Measurements from ENCODE around the gene PEG3. TPM values are rescaled to one million over a fixed set of nuclear protein-coding genes. Genes with fewer than 3 reads are reported as not detected.
"Not testable (repeated sequence)": the region's sequence is repeated elsewhere in the genome, so short reads cannot be mapped to it uniquely, and the experiment has no call there.

Gene PEG3
- total RNA-seq (2014; rRNA removed; shearing (Covaris generic); ENCODE audit: low replicate concordance) = not detected in 2 replicates

- no peaks in the 10 kb centered on the region for H3K27me3 ChIP-seq
- H3K36me3 ChIP-seq = no peaks in the 10 kb centered on the region
- H3K9me3 ChIP-seq = peaks cover 6% of the 10 kb centered on the region; the same call in 1 of the 2 replicates
- no peak within 1 kb of the TSS for H3K4me3 ChIP-seq
- no peak for DNase-seq
Observed at GRCh38 chr19:56840451-56841192, at the start of gene PEG3, which contains the start of gene ZIM2. Gene PEG3, minus strand, starts transcription at chr19:56840726. Its CDS starts 16,071 bp downstream, at chr19:56824655. Gene ZIM2, minus strand, starts transcription at chr19:56840726. Its CDS starts 16,449 bp downstream, at chr19:56824277.

DNA sequence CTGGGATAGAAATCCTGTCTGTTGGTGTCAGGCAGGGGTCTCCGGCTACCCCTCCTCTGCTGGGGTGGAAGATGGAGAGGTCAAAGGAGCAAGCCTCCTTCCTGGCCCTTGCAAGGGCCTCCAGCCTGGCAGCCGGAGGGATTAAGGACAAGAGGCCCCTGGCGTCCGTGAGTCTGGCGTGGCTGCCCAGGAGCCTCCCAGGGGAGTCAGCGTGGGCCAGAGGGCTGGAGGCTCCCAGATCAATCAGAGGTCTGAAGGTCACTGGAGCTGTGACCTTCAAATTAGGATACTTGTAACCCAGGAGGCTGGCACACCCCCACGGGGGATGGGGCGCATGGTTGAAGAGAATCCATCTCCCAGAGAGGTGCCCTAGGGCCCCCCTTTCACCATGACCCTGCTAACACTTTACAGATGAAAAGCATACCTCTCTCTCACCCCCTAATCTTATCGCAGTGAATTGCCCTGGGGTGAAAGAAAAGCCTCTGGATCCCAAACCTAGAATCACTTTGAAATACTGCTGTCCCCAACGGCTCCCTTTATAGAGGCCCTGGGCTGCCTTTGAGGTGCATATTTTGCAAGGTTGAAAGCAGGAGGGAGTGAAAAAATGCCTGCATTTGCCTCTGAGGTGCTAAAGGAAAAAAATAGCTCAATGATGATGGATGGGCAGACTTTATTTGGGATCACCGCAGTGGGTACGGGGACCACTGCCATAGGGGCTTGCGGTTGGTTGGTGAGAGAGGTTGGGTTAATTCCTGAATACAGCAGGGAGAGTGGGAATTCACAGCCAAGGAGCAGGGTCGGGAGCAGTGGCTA lies 44.9 kb upstream of the PEG3 start:
- DNase-seq = no peak
- Histone ChIP-seq H3K36me3 (no peaks in the 10 kb centered on the region), H3K4me3 (no peak overlapping the region)

GRCh38 chr19:56884441-56884840 lies 43.9 kb upstream of the PEG3 start:
- Histone ChIP-seq H3K36me3 (no peaks in the 10 kb centered on the region), H3K27me3 (no peaks in the 10 kb centered on the region), H3K9me3 (no peaks in the 10 kb centered on the region), H3K4me3 (no peak overlapping the region)
- no peak for DNase-seq

More for the DNA sequence above, 44.9 kb upstream of the PEG3 start:
- H3K27me3 ChIP-seq = no peaks in the 10 kb centered on the region
- no peaks in the 10 kb centered on the region for H3K9me3 ChIP-seq

DNA sequence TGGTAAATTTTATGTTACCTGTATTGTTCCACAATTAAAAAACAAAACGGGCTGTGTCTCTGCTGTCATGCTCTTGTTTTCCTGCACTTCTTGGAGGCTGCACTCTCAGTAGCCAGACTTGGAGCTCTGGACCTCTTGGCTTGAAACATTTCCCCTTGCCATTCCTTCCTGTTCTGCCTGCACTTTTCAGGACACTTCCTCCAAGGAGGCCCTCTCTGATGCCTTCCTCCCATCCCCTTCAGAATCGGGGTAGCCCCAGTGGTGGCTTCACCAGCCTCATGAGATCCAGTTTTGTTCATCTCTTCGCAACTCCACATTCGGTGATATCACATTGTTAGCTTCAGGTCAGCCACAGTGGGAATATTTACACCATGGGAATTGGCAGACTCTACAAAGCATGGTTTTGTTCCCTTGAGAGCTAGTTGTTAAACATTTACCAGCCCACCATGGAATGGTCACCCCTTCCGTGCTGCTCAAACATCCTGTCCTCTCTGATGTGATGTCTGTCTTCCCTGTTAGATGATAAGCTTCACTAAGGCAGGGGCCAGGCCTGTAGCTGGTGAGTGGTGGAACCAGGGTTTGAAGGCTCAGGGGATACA lies 40.2 kb upstream of the PEG3 start:
- no peak for DNase-seq
- Histone ChIP-seq H3K36me3 (no peaks in the 10 kb centered on the region), H3K4me3 (no peak overlapping the region), H3K27me3 (no peaks in the 10 kb centered on the region), H3K9me3 (no peaks in the 10 kb centered on the region)

DNA sequence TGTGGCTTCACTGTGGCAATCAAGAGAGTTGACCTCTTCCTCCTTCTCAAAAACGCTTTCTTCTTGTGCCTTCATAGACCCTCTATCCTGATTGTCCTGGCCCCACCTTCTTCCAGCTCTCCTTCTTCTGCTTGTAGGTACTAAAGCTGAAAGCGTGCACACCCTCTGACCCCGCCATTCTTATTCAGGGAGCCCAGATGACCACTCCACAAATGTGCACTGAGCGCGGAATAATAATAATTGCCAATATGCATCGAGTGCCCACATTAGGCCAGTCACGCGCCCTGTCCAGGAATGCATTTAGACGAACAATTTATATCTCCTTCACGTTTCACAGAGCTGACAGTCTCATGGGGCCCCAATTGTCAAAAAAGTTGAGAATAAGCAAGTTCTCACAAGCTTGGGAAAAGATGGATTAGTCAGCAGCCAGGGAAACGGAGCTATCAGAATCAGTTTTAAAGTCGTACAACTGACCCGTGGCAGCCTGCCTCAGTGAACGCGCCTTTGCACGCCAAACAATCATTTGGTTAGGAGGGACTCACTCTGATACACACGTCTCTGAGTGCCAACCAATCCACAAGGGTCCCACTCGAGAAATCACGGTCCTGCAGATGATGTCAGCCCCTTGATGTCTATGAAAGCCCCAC lies 36.7 kb upstream of the PEG3 start:
- no peak for DNase-seq
- H3K4me3 ChIP-seq = no peak overlapping the region
- no peaks in the 10 kb centered on the region for H3K9me3 ChIP-seq
- H3K27me3 ChIP-seq = no peaks in the 10 kb centered on the region
- no peaks in the 10 kb centered on the region for H3K36me3 ChIP-seq

DNA sequence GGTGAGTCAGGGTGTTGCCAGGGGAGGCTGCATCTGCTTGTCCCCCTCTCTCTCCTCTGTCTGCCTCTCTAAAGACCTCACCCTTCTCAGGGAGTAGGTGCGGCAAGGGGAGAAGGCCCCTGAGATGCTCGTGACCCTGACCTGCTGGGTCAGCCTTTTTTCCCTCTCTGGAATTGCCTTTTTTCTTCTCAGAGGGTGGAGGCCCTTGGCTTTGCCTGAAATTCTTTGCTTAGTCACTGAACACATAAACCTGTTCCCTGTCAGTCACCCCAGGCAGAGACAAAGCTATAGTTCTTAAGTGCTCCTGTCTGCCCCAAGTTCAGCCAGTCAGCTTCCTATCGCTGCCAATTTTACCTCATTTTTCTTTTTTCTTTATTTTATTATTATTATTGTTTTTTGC lies 35.2 kb upstream of the PEG3 start:
- Histone ChIP-seq H3K4me3 (no peak overlapping the region), H3K27me3 (no peaks in the 10 kb centered on the region), H3K9me3 (no peaks in the 10 kb centered on the region), H3K36me3 (no peaks in the 10 kb centered on the region)
- no peak for DNase-seq

DNA sequence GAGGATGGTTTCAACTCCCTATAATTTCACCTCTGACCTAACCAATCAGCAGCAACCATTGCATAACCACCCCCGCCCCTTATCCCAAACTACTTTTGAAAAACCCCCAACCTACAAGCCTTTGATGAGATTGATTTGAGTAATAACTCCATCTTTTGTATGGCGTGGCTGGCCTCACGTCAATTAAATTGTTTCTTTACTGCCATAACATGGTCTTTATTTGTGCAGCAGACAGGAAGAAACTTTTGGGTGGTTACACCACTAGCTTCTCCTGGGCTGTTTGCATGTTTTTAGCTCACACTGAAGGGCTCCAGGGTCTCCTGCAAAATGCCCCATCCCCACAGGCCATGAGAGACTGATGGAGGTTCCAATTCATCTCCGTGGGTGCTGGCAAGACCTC lies 34.0 kb upstream of the PEG3 start:
- Histone ChIP-seq H3K9me3 (no peaks in the 10 kb centered on the region), H3K4me3 (no peak overlapping the region)
- DNase-seq = no peak

GRCh38 chr19:56873493-56873892 lies 33.0 kb upstream of the PEG3 start:
- H3K4me3 ChIP-seq = no peak overlapping the region

More for the DNA sequence above, 34.0 kb upstream of the PEG3 start:
- Histone ChIP-seq H3K36me3 (no peaks in the 10 kb centered on the region), H3K27me3 (no peaks in the 10 kb centered on the region)

DNA sequence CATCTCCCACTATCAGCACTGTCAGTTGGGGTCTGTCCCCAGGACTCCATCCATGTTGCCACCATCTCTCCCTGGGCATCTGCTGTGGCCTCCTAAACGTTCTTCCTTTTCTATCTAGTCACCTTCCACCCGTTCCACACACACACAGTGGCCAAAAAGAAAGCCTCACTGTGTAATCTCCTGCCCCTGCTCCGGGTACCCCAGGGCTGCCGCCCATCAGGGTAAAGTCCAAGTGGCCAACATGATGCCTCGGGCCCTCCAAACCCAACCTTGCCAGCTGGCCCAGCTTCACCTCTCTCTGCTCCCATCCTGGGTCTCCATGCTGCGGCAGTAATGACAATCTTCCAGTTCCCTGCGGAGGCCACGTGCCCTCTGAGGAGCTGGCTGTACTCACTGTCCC lies 29.4 kb upstream of the PEG3 start:
- Histone ChIP-seq H3K4me3 (no peak overlapping the region), H3K9me3 (no peaks in the 10 kb centered on the region), H3K27me3 (no peaks in the 10 kb centered on the region), H3K36me3 (no peaks in the 10 kb centered on the region)
- DNase-seq = no peak

More at GRCh38 chr19:56873493-56873892, 33.0 kb upstream of the PEG3 start:
- Histone ChIP-seq H3K27me3 (no peaks in the 10 kb centered on the region), H3K9me3 (no peaks in the 10 kb centered on the region), H3K36me3 (no peaks in the 10 kb centered on the region)
- DNase-seq = no peak

GRCh38 chr19:56868446-56868845 lies 27.9 kb upstream of the PEG3 start:
- H3K27me3 ChIP-seq = no peaks in the 10 kb centered on the region
- H3K36me3 ChIP-seq = no peaks in the 10 kb centered on the region
- no peak for DNase-seq
- no peak overlapping the region for H3K4me3 ChIP-seq
- no peaks in the 10 kb centered on the region for H3K9me3 ChIP-seq

- Histone ChIP-seq H3K9me3 (no peaks in the 10 kb centered on the region), H3K36me3 (no peaks in the 10 kb centered on the region), H3K27me3 (no peaks in the 10 kb centered on the region), H3K4me3 (no peak overlapping the region)
- DNase-seq = no peak
Observed at GRCh38 chr19:56866538-56866937, 26.0 kb upstream of the PEG3 start.

DNA sequence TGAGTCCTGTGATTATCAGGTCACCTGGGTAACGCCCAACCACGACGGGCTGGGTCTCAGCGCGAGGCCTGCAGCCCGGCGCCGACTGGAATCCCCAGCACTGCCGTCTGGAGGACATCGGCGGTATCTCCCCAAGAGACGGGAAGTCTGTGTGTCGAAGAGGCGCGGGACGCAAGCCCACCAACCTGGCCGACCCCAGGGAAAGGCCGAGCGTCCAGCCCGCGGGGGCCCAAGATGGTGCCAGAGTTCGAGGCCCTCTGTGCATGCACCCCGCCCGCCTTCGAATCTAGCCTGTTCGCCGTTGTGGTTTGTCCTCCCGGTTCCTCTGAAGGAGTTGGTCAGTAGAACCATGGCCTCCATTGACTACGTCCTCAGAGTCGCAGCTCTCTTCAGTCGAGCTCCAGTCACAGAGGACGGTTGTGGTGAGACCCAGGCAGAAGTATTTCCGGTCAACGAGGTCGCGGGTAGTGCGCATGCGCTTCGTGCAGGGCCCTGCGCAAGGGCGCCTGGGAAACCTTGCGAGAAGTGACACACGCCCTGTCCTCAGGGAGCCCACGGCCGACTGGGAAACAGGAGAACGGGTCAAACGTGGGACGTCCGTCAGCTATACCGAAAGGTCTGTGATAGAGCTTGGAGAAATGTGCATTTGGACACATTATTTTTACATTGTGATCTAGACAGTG lies 24.1 kb upstream of the PEG3 start:
- no peak for DNase-seq

GRCh38 chr19:56862741-56863140 lies 22.2 kb upstream of the PEG3 start:
- DNase-seq = no peak
- Histone ChIP-seq H3K9me3 (no peaks in the 10 kb centered on the region), H3K4me3 (no peak overlapping the region), H3K36me3 (no peaks in the 10 kb centered on the region), H3K27me3 (no peaks in the 10 kb centered on the region)

More for the DNA sequence above, 24.1 kb upstream of the PEG3 start:
- H3K27me3 ChIP-seq = no peaks in the 10 kb centered on the region
- no peaks in the 10 kb centered on the region for H3K36me3 ChIP-seq
- H3K9me3 ChIP-seq = no peaks in the 10 kb centered on the region
- no peak overlapping the region for H3K4me3 ChIP-seq

GRCh38 chr19:56860409-56860808 lies 19.9 kb upstream of the PEG3 start:
- not testable (repeated sequence) for H3K27me3 ChIP-seq, H3K36me3 ChIP-seq, H3K4me3 ChIP-seq, DNase-seq, H3K9me3 ChIP-seq

- H3K27me3 ChIP-seq = no peaks in the 10 kb centered on the region
- H3K36me3 ChIP-seq = no peaks in the 10 kb centered on the region
- no peak overlapping the region for H3K4me3 ChIP-seq
- H3K9me3 ChIP-seq = 0 out of 2 replicates have a peak, but pooled peaks cover 4% of the 10 kb centered on the region
- DNase-seq = no peak
Observed at GRCh38 chr19:56858026-56858425, 17.5 kb upstream of the PEG3 start.

DNA sequence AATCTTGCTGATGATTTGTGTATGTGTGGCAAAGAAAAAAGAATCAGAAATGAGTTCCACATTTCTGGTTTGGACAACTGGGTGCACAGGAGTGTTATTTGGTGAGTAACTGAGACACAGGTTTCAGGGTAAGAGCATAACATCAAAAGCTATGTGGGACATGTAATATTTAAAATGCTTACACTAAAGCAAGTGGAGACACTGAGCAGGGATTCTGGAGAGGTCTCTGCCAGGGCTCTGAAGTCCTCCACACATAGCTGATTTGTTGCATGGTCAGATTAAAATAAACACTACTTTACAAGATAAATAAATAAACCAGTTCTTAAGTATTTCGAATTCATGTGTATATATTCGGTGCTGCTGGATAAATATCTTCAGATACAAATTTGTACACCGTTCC lies 16.3 kb upstream of the PEG3 start:
- Histone ChIP-seq H3K4me3 (no peak overlapping the region), H3K36me3 (no peaks in the 10 kb centered on the region), H3K27me3 (no peaks in the 10 kb centered on the region), H3K9me3 (0 out of 2 replicates have a peak, but pooled peaks cover 4% of the 10 kb centered on the region)
- DNase-seq = no peak

Data from MG63 (cell line).